HG02938 (cell line): ENCODE measurements around the gene SULT2B1.

Source experiments
- ATAC-seq: cut with Tn5 transposase; IDR thresholded peaks from one replicate; pipeline ENCODE4 v1.9.1; 2021; ENCODE audit warnings: mild to moderate bottlenecking, moderate library complexity; ENCODE audit not compliant: unreplicated experiment

Gene SULT2B1

GRCh38 chr19:48646722-48647216 is 94.8 kb downstream of the SULT2B1 start:
- no peak for ATAC-seq

GRCh38 chr19:48648134-48648533 is 96.2 kb downstream of the SULT2B1 start:
- no peak for ATAC-seq
